Measurements from ENCODE around the gene TMIE.

Gene TMIE

GRCh38 chr3:46664971-46665762 is 36.0 kb upstream of the TMIE start:
- TF ChIP-seq, protein P1, sequence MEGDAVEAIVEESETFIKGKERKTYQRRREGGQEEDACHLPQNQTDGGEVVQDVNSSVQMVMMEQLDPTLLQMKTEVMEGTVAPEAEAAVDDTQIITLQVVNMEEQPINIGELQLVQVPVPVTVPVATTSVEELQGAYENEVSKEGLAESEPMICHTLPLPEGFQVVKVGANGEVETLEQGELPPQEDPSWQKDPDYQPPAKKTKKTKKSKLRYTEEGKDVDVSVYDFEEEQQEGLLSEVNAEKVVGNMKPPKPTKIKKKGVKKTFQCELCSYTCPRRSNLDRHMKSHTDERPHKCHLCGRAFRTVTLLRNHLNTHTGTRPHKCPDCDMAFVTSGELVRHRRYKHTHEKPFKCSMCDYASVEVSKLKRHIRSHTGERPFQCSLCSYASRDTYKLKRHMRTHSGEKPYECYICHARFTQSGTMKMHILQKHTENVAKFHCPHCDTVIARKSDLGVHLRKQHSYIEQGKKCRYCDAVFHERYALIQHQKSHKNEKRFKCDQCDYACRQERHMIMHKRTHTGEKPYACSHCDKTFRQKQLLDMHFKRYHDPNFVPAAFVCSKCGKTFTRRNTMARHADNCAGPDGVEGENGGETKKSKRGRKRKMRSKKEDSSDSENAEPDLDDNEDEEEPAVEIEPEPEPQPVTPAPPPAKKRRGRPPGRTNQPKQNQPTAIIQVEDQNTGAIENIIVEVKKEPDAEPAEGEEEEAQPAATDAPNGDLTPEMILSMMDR (IDR thresholded peaks at IDR 0.05; ENCODE audit: low read depth, low read length, missing control alignments) = no peak
- no peak for DNase-seq (ENCODE audit: low read depth)
- in situ Hi-C loops (cut with HindIII; ENCODE audit: low sequenced_read_pairs) = no loop called here
- no peak overlapping the region for H3K4me3 ChIP-seq (ENCODE audit: low read depth, low read length)

GRCh38 chr3:46665763-46666452 is 35.3 kb upstream of the TMIE start:
- no peak for DNase-seq (ENCODE audit: low read depth)
- TF ChIP-seq, protein P1 (IDR thresholded peaks at IDR 0.05; ENCODE audit: low read depth, low read length, missing control alignments) = no peak
- in situ Hi-C loops (cut with HindIII; ENCODE audit: low sequenced_read_pairs) = no loop called here
- H3K4me3 ChIP-seq (ENCODE audit: low read depth, low read length) = no peak overlapping the region

- no peak for DNase-seq (ENCODE audit: low read depth)
- TF ChIP-seq, protein P1 (IDR thresholded peaks at IDR 0.05; ENCODE audit: low read depth, low read length, missing control alignments) = no peak
- H3K4me3 ChIP-seq (ENCODE audit: low read depth, low read length) = no peak overlapping the region
- in situ Hi-C loops (cut with HindIII; ENCODE audit: low sequenced_read_pairs) = no loop called here
Measured at GRCh38 chr3:46666453-46666845, 34.7 kb upstream of the TMIE start.

DNA sequence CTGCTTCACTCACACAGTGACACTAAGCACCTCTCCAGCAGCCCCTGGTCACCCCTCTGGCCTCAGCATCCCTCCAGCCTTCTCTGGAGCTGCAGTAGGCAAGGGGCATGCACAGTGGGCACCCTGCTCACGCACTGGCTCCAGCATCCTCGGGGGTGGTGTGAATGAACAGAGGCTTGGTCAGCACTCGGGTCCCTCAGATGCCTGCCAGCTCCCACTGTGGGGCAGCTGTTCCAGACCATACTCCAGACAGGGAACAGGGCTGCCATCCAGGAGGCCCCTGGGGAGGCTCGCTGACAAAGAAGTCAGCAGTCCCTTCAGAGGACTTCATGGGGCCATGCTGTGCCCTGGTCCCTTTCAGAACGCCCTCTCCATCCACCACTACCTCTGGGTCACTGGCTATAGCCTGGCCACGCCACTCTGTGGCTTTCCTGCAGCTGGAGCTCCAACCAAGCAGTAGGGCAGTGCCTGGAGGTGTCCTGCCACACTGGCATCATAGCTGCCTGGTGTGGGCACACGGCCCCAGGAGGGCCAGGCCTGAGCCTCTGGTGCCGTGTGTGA is 34.1 kb upstream of the TMIE start:
- TF ChIP-seq, protein P1 (IDR thresholded peaks at IDR 0.05; ENCODE audit: low read depth, low read length, missing control alignments) = no peak
- no peak for DNase-seq (ENCODE audit: low read depth)
- in situ Hi-C loops (cut with HindIII; ENCODE audit: low sequenced_read_pairs) = no loop called here
- no peak overlapping the region for H3K4me3 ChIP-seq (ENCODE audit: low read depth, low read length)

DNA sequence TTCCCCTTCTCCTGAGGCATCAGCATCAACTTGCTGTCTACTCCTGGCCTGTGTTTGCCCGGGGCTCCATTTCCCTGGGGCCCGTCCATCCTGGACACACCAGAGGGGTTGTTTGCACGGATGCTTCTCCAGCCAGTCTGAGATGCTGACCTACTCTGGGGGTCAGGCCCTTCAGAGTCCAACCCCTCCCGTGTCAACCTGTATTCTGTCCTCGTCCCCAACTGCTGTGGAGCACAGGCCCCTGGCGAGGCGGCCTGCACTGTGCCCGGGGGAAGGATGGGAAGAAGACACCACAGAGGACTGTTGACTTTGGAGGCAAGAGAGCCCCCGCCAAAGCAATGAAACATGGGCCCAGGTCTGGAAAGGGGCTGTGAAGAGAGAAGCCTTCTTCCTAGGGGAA is 33.5 kb upstream of the TMIE start:
- in situ Hi-C loops (cut with HindIII; ENCODE audit: low sequenced_read_pairs) = no loop called here
- DNase-seq (ENCODE audit: low read depth) = no peak
- H3K4me3 ChIP-seq (ENCODE audit: low read depth, low read length) = no peak overlapping the region
- TF ChIP-seq, protein P1 (IDR thresholded peaks at IDR 0.05; ENCODE audit: low read depth, low read length, missing control alignments) = no peak

- in situ Hi-C loops (cut with HindIII; ENCODE audit: low sequenced_read_pairs) = no loop called here
- TF ChIP-seq, protein P1 (IDR thresholded peaks at IDR 0.05; ENCODE audit: low read depth, low read length, missing control alignments) = no peak
- DNase-seq (ENCODE audit: low read depth) = no peak
- H3K4me3 ChIP-seq (ENCODE audit: low read depth, low read length) = no peak overlapping the region
Measured at GRCh38 chr3:46668116-46668515, 33.1 kb upstream of the TMIE start.
